ENCODE data around the gene GSAP.

DNA sequence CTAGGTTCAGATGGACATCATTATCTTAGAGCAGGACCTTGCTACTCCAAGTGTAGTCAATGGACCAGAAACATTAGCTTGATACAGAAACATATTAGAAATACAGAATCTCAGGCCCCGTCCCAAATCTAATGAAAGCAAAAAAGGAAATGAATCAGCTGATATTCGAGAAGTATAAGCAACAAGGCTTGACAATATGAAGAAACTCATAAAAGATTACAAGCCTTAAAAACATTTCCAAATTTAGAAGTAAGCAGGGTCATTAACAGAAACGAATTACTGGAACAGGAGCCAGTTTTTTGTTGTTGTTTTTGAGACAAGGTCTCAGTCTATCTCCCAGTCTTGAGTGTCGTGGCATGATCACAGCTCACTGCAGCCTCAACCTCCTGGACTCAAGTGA is 40.5 kb upstream of the GSAP start:
- TF ChIP-seq POLR2AphosphoS5 (IDR thresholded peaks at IDR 0.05; ENCODE audit: low read depth, low read length) (no peak), TCF7L2 (IDR thresholded peaks at IDR 0.05; ENCODE audit: low read depth, low read length) (no peak)

Measured in Panc1 (cell line).